HFF-Myc (cell line): Measurements from ENCODE around the gene AGBL5.
A peak's percentile ranks its signal among the peaks of the same experiment; 100 is the strongest.

ENCODE experiments used
- DNase-seq: peaks from one replicate; pipeline ENCODE4 v3.0.0-alpha.2; 2011; ENCODE audit warnings: low read depth; ENCODE audit errors: extremely low read depth
- H3K4me3 ChIP-seq: replicated peaks from 2 replicates; pipeline ENCODE4 v1.5.1; 2011; ENCODE audit warnings: low read depth, mild to moderate bottlenecking, control low read depth, low read length
- CTCF ChIP-seq: IDR thresholded peaks from 2 replicates; pipeline ENCODE4 v1.5.1; 2012; ENCODE audit warnings: mild to moderate bottlenecking, low read depth, low read length, control low read depth; ENCODE audit errors: missing control alignments

AGBL5 gene

GRCh38 chr2:27077231-27077630, 25.8 kb downstream of the AGBL5 start:
- TF ChIP-seq CTCF = no peak
- DNase-seq = no peak

GRCh38 chr2:27078267-27079194, 27.1 kb downstream of the AGBL5 start, which contains the start of gene EMILIN1:
Gene EMILIN1, plus strand, starts transcription at chr2:27078615. Its CDS starts 451 bp downstream, at chr2:27079066.
- DNase-seq = peak; percentile 94
- no peak for TF ChIP-seq CTCF
- H3K4me3 ChIP-seq = peak within 1 kb of the TSS; percentile 93

More at GRCh38 chr2:27077231-27077630, 25.8 kb downstream of the AGBL5 start:
- no peak overlapping the region for H3K4me3 ChIP-seq

- H3K4me3 ChIP-seq = peak overlapping the region; percentile 93
- DNase-seq = no peak
- no peak for TF ChIP-seq CTCF
Measured at GRCh38 chr2:27079233-27080139, 28.0 kb downstream of the AGBL5 start.

- DNase-seq = no peak
- H3K4me3 ChIP-seq = peak overlapping the region; percentile 93
- no peak for TF ChIP-seq CTCF
Measured at GRCh38 chr2:27080140-27080469, 28.6 kb downstream of the AGBL5 start.

- no peak for TF ChIP-seq CTCF
- DNase-seq = no peak
- peak overlapping the region; percentile 93 for H3K4me3 ChIP-seq
Measured at GRCh38 chr2:27080603-27080936, 29.1 kb downstream of the AGBL5 start.

GRCh38 chr2:27081984-27082772, 30.7 kb downstream of the AGBL5 start:
- no peak overlapping the region for H3K4me3 ChIP-seq
- no peak for TF ChIP-seq CTCF
- no peak for DNase-seq
